HS-5 (cell line): ENCODE measurements around the gene RNF166.

Source experiments
- DNase-seq: peaks from one replicate; pipeline ENCODE4 v3.0.0-alpha.2; 2012; ENCODE audit warnings: low read depth

Gene RNF166

DNA sequence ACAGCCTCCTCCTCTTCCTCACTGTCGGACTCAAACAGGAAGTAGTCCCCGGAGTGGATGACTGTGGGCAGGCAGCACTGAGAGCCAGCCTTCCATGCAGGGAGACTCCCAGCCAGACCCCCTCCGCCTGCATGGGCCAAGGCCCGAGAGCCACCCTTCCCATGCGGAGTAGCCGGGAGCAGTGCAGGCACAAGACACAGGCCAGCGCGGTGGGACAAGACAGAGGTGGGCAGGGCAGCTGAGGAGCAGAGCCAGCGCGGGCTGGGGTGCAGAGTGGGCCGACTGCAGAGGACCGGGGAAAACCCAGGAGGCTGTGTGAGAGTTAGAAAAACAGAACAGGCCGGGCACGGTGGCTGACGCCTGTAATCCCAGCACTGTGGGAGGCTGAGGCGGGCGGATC, 17.7 kb upstream of the RNF166 start:
- DNase-seq = no peak

- no peak for DNase-seq
Measured at GRCh38 chr16:88723507-88723887, 17.3 kb upstream of the RNF166 start.

- DNase-seq = no peak
Measured at GRCh38 chr16:88722784-88723506, 16.7 kb upstream of the RNF166 start.

- DNase-seq = no peak
Measured at GRCh38 chr16:88721815-88722755, 15.9 kb upstream of the RNF166 start.

DNA sequence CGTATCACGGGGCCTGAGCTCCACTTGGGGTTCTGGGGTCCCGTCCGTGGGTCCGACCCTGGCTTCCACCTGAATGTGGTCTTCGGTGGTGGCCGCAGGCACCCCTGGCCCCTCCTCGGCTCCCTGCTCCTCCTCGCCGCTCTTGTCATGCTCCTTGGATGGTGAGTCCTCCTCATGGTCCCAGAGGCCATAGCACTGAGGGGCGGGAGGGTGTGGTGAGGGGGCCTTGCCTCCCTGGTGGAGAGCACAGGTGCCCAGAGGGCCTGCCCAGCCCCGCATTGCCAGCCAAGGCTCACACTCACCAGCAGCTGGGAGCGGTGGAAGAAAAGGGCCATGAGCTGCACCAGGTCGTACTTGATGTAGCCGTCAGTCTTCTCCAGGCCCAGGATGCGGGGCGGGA, 15.0 kb upstream of the RNF166 start:
- DNase-seq = no peak

- no peak for DNase-seq
Measured at GRCh38 chr16:88720396-88720970, 14.3 kb upstream of the RNF166 start.

- DNase-seq = no peak
Measured at GRCh38 chr16:88719933-88720296, 13.7 kb upstream of the RNF166 start.

DNA sequence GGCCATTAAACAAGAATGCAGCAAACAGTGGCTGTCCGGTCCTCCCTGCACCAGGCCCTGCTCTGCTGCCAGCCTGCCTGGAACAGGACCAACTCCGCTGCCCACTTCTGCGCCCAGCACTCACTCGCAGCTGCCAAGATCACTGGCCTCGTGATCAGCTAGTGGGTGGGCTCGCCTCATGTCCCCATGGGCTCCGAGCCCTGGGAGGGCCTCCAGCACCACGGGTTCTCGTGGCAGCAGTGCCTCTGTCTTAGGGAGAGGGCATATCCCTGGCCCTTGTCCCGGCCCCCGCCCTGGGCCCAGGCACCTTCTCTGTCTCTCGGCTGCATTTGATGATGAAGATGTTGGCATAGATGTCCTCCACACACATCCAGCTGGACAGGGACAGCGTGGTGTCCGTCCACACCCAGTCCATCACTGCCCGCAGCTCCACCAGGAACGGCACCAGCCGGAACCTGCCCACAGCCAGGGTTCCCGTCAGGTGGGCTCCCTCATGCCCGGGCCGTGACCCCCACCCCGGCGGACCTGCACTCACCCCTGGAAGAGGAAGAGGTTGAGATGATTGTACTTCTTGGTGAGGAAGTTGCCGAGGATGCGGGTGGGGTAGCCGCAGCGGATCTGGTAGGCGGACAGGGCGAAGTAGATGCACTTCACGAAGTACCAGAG, 13.2 kb upstream of the RNF166 start:
- DNase-seq = no peak

- no peak for DNase-seq
Measured at GRCh38 chr16:88718178-88718577, 12.0 kb upstream of the RNF166 start.

DNA sequence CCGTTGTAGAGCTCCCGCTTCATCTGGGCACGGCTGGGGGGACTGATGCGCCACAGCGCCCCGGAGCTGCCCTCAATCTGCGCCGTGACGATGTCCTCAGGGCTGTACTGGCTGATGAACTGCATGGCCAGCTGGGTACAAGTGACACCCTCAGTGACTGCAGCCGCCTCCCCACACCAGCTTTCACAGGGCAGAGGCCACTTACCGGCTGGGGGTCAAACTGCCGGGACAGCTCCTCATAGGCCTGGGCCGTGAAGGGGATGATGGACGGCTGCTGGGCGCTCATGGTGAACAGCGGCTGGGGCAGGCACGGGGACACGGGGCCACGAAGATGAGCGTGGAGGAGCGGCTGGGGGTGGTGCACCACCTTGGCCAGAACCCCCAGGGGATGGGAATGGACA, 10.4 kb upstream of the RNF166 start:
- no peak for DNase-seq

DNA sequence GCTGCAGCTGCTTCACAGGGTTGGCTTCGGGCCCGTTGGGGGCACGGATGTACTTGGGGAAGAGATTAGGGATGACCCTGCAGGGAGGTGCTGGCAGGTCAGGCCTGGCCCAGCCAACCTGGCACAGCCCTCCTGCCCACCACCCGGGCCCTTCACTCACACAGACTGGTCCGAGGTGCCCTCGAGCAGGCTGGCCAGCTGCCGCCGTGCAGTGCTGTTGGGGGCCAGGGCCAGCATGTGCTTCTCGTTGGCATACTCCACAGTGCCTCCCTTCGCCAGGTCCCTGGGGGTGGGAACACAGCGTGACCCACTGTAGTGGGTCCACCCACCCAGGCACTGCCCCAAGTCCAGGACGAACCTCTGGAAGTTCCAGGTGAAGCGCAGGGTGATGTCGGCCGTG, 10.0 kb upstream of the RNF166 start:
- no peak for DNase-seq

GRCh38 chr16:88715312-88716190, 9.3 kb upstream of the RNF166 start:
- no peak for DNase-seq

- DNase-seq = no peak
Measured at GRCh38 chr16:88714420-88715302, 8.5 kb upstream of the RNF166 start.

DNA sequence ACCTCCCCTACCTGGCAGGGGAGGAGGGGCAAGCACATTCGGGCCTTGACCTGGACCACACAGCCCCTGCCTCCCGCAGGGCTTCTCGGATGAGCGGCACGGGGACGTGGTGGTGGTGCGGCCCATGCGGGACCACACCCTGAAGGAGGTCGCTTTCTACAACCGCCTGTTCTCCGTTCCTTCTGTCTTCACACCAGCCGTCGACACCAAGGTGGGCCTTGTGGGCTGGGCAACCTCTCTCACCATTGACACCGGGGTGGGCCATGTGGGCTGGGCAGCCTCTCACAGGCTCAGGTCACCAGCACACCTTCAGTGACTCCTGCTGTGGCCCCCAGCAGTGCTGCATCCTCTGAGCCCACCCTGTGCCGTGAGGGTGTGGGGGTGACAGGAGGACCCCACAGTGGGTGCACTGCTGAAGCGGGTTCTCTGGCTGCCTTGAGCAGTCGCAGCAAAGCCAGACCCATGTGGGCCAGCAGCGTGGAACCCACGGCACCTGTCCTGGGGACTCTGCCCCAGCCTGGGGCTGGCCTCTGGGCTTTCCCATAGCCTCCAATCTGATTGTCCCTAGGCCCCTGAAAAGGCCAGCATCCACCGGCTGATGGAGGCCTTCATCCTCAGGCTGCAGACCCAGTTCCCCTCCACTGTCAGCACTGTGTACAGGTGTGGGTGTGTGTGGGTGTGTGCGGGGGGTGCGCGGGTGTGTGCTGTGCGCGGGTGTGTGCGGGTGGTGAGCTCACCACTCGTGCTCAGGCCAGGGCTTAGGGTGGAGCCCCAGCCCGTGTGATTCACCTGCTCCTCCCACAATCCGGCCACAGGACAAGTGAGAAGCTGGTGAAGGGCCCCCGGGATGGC, 7.6 kb upstream of the RNF166 start:
- DNase-seq = no peak

- DNase-seq = no peak
Measured at GRCh38 chr16:88713054-88713453, 6.8 kb upstream of the RNF166 start.

GRCh38 chr16:88712362-88712979, 6.3 kb upstream of the RNF166 start:
- no peak for DNase-seq

DNA sequence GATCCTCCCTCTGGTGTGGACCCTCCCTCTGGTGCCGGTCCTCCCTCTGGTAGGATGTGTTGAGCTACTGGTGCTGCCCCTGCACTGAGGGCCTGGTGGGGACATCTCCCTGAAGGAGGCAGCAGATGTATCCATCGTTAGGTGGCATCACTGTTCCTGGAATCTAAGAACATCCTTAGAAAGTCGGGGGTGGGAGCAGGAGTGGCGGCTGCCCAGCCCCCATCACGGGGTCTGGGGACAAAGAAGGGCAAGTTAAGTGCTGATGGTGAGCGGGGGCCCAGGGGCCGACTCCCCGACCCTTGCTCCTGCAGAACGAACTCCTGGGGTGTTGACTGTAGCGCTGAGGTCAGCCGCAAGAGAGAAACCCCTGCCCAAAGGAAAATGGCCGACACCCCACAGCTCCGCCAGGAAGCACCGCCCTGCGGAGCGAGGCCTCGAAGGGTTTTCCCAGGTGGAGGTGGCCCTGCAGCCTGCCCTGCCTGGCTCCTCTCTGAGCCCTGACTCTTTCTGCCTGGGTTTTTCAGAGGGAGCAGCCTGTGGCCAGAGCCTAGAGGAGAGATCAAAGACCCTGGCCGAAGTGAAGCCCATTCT, 5.6 kb upstream of the RNF166 start:
- DNase-seq = no peak

DNA sequence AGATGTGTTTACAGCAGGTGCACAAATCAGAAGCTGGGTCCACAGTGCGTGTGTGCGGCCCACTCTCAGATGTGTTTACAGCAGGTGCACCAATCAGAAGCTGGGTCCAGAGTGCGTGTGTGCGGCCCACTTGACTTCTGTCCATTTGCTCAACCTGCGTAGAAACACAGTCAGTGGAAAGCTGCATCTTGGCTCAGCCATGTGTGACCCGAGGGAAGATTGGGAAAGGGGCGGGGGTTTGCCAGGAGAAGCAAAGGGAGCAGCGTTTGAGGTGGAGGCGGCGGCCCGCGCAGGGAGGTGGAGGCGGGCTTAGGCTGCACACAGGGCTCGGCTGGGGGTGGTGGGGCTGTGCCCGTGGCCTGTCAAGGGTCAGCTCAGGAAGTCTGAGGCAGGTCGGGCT, 4.3 kb upstream of the RNF166 start:
- DNase-seq = no peak
